Purkinje cell (primary cell): ENCODE measurements around the gene SCGB3A2. TPM values are rescaled to one million over a fixed set of nuclear protein-coding genes. Genes with fewer than 3 reads are reported as not detected.

Experiments used
- polyA plus RNA-seq: library from polyadenylated mRNA; unstranded; fragments of >200 nt; fragmentation: Nextera tagmentation; gene quantifications from 2 replicates; pipeline ENCODE4 v1.2.1, GENCODE V29; 2014

Gene SCGB3A2, protein sequence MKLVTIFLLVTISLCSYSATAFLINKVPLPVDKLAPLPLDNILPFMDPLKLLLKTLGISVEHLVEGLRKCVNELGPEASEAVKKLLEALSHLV
- polyA plus RNA-seq: not detected in 2 replicates

GRCh38 chr5:147878066-147878759, at the start of gene SCGB3A2:
Gene SCGB3A2, plus strand, starts transcription at chr5:147878711. Its CDS starts 93 bp downstream, at chr5:147878804.

GRCh38 chr5:147831465-147831864, 47.0 kb upstream of the SCGB3A2 start, which contains the start of gene SPINK1:
Gene SPINK1, minus strand, starts transcription at chr5:147831671. Its CDS starts 94 bp downstream, at chr5:147831577.

GRCh38 chr5:147906326-147907095, 28.0 kb downstream of the SCGB3A2 start, which contains the start of gene C5orf46:
Gene C5orf46, minus strand, starts transcription at chr5:147906538. Its CDS starts 37 bp downstream, at chr5:147906501.

Other genes with a start within 250 kb of the SCGB3A2 start
- gene JAKMIP2, start 96.0 kb upstream of the SCGB3A2 start, polyA plus RNA-seq: 49.0 and 63.1 TPM in 2 replicates
- gene SPINK1, start 47.0 kb upstream of the SCGB3A2 start, polyA plus RNA-seq: not detected in 2 replicates
- not detected in 2 replicates for gene C5orf46, start 27.8 kb downstream of the SCGB3A2 start, polyA plus RNA-seq
- gene SPINK5, start 185.3 kb downstream of the SCGB3A2 start, polyA plus RNA-seq: 0.23 TPM in 1 of 2 replicates, not detected in the other